ENCODE measurements around the gene OLFML1.

Gene OLFML1

GRCh38 chr11:7494086-7494745 lies 8.9 kb downstream of the OLFML1 start:
- DNase-seq (ENCODE audit: low read depth), result no peak
- H3K4me3 ChIP-seq (ENCODE audit: control insufficient read depth, low read depth, low read length), result no peak overlapping the region
- no peak for TF ChIP-seq CTCF (conservative IDR thresholded peaks at IDR 0.05; ENCODE audit: control insufficient read depth, insufficient read depth, low read depth, low read length)

GRCh38 chr11:7495882-7496551 lies 10.7 kb downstream of the OLFML1 start:
- no peak for DNase-seq (ENCODE audit: low read depth)
- no peak for TF ChIP-seq CTCF (conservative IDR thresholded peaks at IDR 0.05; ENCODE audit: control insufficient read depth, insufficient read depth, low read depth, low read length)
- H3K4me3 ChIP-seq (ENCODE audit: control insufficient read depth, low read depth, low read length), result no peak overlapping the region

GRCh38 chr11:7498193-7498592 lies 12.9 kb downstream of the OLFML1 start:
- no peak overlapping the region for H3K4me3 ChIP-seq (ENCODE audit: control insufficient read depth, low read depth, low read length)
- no peak for DNase-seq (ENCODE audit: low read depth)

GRCh38 chr11:7499081-7499480 lies 13.8 kb downstream of the OLFML1 start:
- DNase-seq (ENCODE audit: low read depth), result no peak
- TF ChIP-seq CTCF (conservative IDR thresholded peaks at IDR 0.05; ENCODE audit: control insufficient read depth, insufficient read depth, low read depth, low read length), result no peak
- no peak overlapping the region for H3K4me3 ChIP-seq (ENCODE audit: control insufficient read depth, low read depth, low read length)

More at GRCh38 chr11:7498193-7498592, 12.9 kb downstream of the OLFML1 start:
- no peak for TF ChIP-seq CTCF (conservative IDR thresholded peaks at IDR 0.05; ENCODE audit: control insufficient read depth, insufficient read depth, low read depth, low read length)

- H3K4me3 ChIP-seq (ENCODE audit: control insufficient read depth, low read depth, low read length), result no peak overlapping the region
- TF ChIP-seq CTCF (conservative IDR thresholded peaks at IDR 0.05; ENCODE audit: control insufficient read depth, insufficient read depth, low read depth, low read length), result no peak
- DNase-seq (ENCODE audit: low read depth), result no peak
Observed at GRCh38 chr11:7500251-7500650, 14.9 kb downstream of the OLFML1 start.

- no peak overlapping the region for H3K4me3 ChIP-seq (ENCODE audit: control insufficient read depth, low read depth, low read length)
- no peak for DNase-seq (ENCODE audit: low read depth)
- no peak for TF ChIP-seq CTCF (conservative IDR thresholded peaks at IDR 0.05; ENCODE audit: control insufficient read depth, insufficient read depth, low read depth, low read length)
Observed at GRCh38 chr11:7501251-7501650, 15.9 kb downstream of the OLFML1 start.
